ENCODE data around the gene BHLHE40.

- TF ChIP-seq CTCF (IDR thresholded peaks at IDR 0.05 in 4 of 5, conservative IDR thresholded peaks at IDR 0.05 in 1 of 5) (no peak), POLR2A (IDR thresholded peaks at IDR 0.05) (no peak)
Observed at GRCh38 chr3:5032844-5033243, 53.6 kb downstream of the BHLHE40 start.
